H9 (cell line): Measurements from ENCODE around the gene ADCY1. TPM values are rescaled to one million over a fixed set of nuclear protein-coding genes. Genes with fewer than 3 reads are reported as not detected.

ENCODE experiments used
- DNase-seq: peaks from one replicate; pipeline ENCODE4 v3.0.0-alpha.2; 2017
- H2AFZ ChIP-seq: one replicate; pipeline ENCODE4 v1.6.1; 2013; ENCODE audit warnings: mild to moderate bottlenecking, low read length, control low read depth, moderate library complexity
- H2AK5ac ChIP-seq: 2 replicates; pipeline ENCODE4 v1.6.1; 2013; ENCODE audit warnings: low read length, control low read depth, mixed read lengths; ENCODE audit not compliant: insufficient read length
- H2BK120ac ChIP-seq: one replicate; pipeline ENCODE4 v1.6.1; 2013; ENCODE audit warnings: low read depth, mild to moderate bottlenecking, low read length, control low read depth, inconsistent platforms; ENCODE audit not compliant: poor library complexity, severe bottlenecking
- H2BK12ac ChIP-seq: 2 replicates; pipeline ENCODE4 v1.6.1; 2013; ENCODE audit warnings: low read length, control low read depth, mixed read lengths, low read depth; ENCODE audit not compliant: insufficient read length
- H2BK15ac ChIP-seq: 2 replicates; pipeline ENCODE4 v1.6.1; 2013; ENCODE audit warnings: low read depth, low read length, control low read depth
- H2BK20ac ChIP-seq: one replicate; pipeline ENCODE4 v1.6.1; 2013; ENCODE audit warnings: low read depth, mild to moderate bottlenecking, low read length, control low read depth, inconsistent platforms; ENCODE audit not compliant: poor library complexity, severe bottlenecking
- H2BK5ac ChIP-seq: 2 replicates; pipeline ENCODE4 v1.6.1; 2013; ENCODE audit warnings: low read length, control low read depth, mixed read lengths; ENCODE audit not compliant: insufficient read length
- H3K14ac ChIP-seq: 2 replicates; pipeline ENCODE4 v1.6.1; 2013; ENCODE audit warnings: low read length, control low read depth; ENCODE audit not compliant: insufficient read depth
- H3K18ac ChIP-seq: 2 replicates; pipeline ENCODE4 v1.6.1; 2013; ENCODE audit warnings: low read depth, mild to moderate bottlenecking, mixed read lengths, low read length, control low read depth; ENCODE audit not compliant: insufficient read length
- H3K23ac ChIP-seq: 2 replicates; pipeline ENCODE4 v1.6.1; 2013; ENCODE audit warnings: low read length, control low read depth, mixed read lengths, low read depth; ENCODE audit not compliant: insufficient read length
- H3K23me2 ChIP-seq: 2 replicates; pipeline ENCODE4 v1.6.1; 2013; ENCODE audit warnings: low read depth, mild to moderate bottlenecking, mixed read lengths, low read length, control low read depth; ENCODE audit not compliant: insufficient read length, poor library complexity, severe bottlenecking
- H3K27ac ChIP-seq: 2 replicates; pipeline ENCODE4 v1.5.1; 2013; ENCODE audit warnings: low read length, control low read depth, mixed read lengths, low read depth; ENCODE audit not compliant: insufficient read length
- H3K27me3 ChIP-seq: 2 replicates; pipeline ENCODE4 v1.6.1; 2013; ENCODE audit warnings: low read length, control low read depth, inconsistent platforms; ENCODE audit not compliant: insufficient read depth
- H3K4ac ChIP-seq: 2 replicates; pipeline ENCODE4 v1.6.1; 2013; ENCODE audit warnings: low read depth, mild to moderate bottlenecking, control low read depth, inconsistent platforms, low read length, moderate library complexity
- H3K4me1 ChIP-seq: 2 replicates; pipeline ENCODE4 v1.6.1; 2013; ENCODE audit warnings: low read length, control low read depth, inconsistent platforms; ENCODE audit not compliant: insufficient read depth
- H3K4me2 ChIP-seq: 2 replicates; pipeline ENCODE4 v1.6.1; 2013; ENCODE audit warnings: low read length, control low read depth, mixed read lengths; ENCODE audit not compliant: insufficient read length, insufficient read depth
- H3K56ac ChIP-seq: 2 replicates; pipeline ENCODE4 v1.6.1; 2013; ENCODE audit warnings: low read depth, mild to moderate bottlenecking, mixed read lengths, low read length, control low read depth; ENCODE audit not compliant: insufficient read length
- H3K79me1 ChIP-seq: 2 replicates; pipeline ENCODE4 v1.6.1; 2013; ENCODE audit warnings: low read depth, mild to moderate bottlenecking, moderate library complexity, low read length, control low read depth, inconsistent platforms; ENCODE audit not compliant: insufficient read depth, poor library complexity, severe bottlenecking
- H3K79me2 ChIP-seq: 2 replicates; pipeline ENCODE4 v1.6.1; 2013; ENCODE audit warnings: low read length, control low read depth, inconsistent platforms; ENCODE audit not compliant: insufficient read depth
- H3K9ac ChIP-seq: 2 replicates; pipeline ENCODE4 v1.6.1; 2013; ENCODE audit warnings: low read length, control low read depth, mixed read lengths; ENCODE audit not compliant: insufficient read length; ENCODE audit errors: extremely low read depth
- H3K9me3 ChIP-seq: one replicate; pipeline ENCODE4 v1.6.1; 2013; ENCODE audit warnings: low read depth, low read length, inconsistent platforms; ENCODE audit not compliant: control insufficient read depth
- H3T11ph ChIP-seq: one replicate; pipeline ENCODE4 v1.6.1; 2013; ENCODE audit warnings: mild to moderate bottlenecking, low read length, control low read depth, inconsistent platforms
- H4K20me1 ChIP-seq: one replicate; pipeline ENCODE4 v1.6.1; 2013; ENCODE audit not compliant: control insufficient read depth, insufficient read length, insufficient read depth
- H4K5ac ChIP-seq: 2 replicates; pipeline ENCODE4 v1.6.1; 2013; ENCODE audit warnings: low read depth, mild to moderate bottlenecking, mixed read lengths, low read length, control low read depth; ENCODE audit not compliant: insufficient read length
- H4K8ac ChIP-seq: replicated peaks from 2 replicates; pipeline ENCODE4 v1.6.1; 2013; ENCODE audit warnings: low read length, control low read depth, mixed read lengths, low read depth; ENCODE audit not compliant: insufficient read length
- H4K91ac ChIP-seq: 2 replicates; pipeline ENCODE4 v1.6.1; 2013; ENCODE audit warnings: low read depth, mild to moderate bottlenecking, moderate library complexity, mixed read lengths, low read length, control low read depth; ENCODE audit not compliant: insufficient read length
- H3K27ac Mint-ChIP-seq, 3 experiments: 2 replicates in 2 of 3; 3 replicates in 1 of 3; pipeline ENCODE4 v1.8.0; 2020 to 2021; ENCODE audit warnings: mixed read lengths in 3 of 3, mild to moderate bottlenecking in 1 of 3, moderate library complexity in 1 of 3
- H3K27me3 Mint-ChIP-seq: 2 replicates; pipeline ENCODE4 v1.8.0; 2021; ENCODE audit warnings: low read depth, mild to moderate bottlenecking, moderate library complexity, mixed read lengths
- H3K36me3 Mint-ChIP-seq, 3 experiments: 2 replicates in 2 of 3; 3 replicates in 1 of 3; pipeline ENCODE4 v1.8.0; 2020 to 2021; ENCODE audit warnings: low read depth in 3 of 3, mixed read lengths in 3 of 3; ENCODE audit not compliant: insufficient read depth in 1 of 3
- H3K4me1 Mint-ChIP-seq, 2 experiments: 2 replicates each; pipeline ENCODE4 v1.8.0; 2020; ENCODE audit warnings: mixed read lengths in 2 of 2
- H3K4me3 Mint-ChIP-seq, 2 experiments: 2 replicates in 1 of 2; 3 replicates in 1 of 2; pipeline ENCODE4 v1.8.0; 2020 to 2021; ENCODE audit warnings: mild to moderate bottlenecking in 2 of 2, mixed read lengths in 2 of 2, moderate library complexity in 1 of 2
- H3K9me3 Mint-ChIP-seq, 2 experiments: 2 replicates in 1 of 2; 3 replicates in 1 of 2; pipeline ENCODE4 v1.8.0; 2020; ENCODE audit warnings: mild to moderate bottlenecking in 2 of 2, mixed read lengths in 2 of 2, moderate library complexity in 1 of 2
- CTCF ChIP-seq: fragments of 200-600 bp; sonication (generic); conservative IDR thresholded peaks from 3 replicates; pipeline ENCODE4 v1.8.0; 2021; ENCODE audit warnings: antibody characterized with exemption, mild to moderate bottlenecking
- WGBS: extraction: QIAGEN DNeasy Blood & Tissue Kit; methylation state at CpG from one replicate; pipeline ENCODE4 v1.1.7; 2013; ENCODE audit warnings: missing lambda C conversion rate, low lambda C conversion rate, mixed read lengths; ENCODE audit not compliant: insufficient read length; ENCODE audit errors: extremely low coverage; 5-methylcytosine and 5-hydroxymethylcytosine counted together
- total RNA-seq: library from RNA; stranded (reverse); gene quantifications from 2 replicates; pipeline ENCODE4 v1.2.1, GENCODE V29; 2021

Gene ADCY1
- total RNA-seq, 1 experiment from 2014 or later, result 21.6 TPM

GRCh38 chr7:45580053-45580872, 6.1 kb downstream of the ADCY1 start:
- H2AFZ ChIP-seq, result no peak overlapping the region
- no peaks in the 10 kb centered on the region for H4K20me1 ChIP-seq
- no peak overlapping the region for H4K8ac ChIP-seq
- no peak overlapping the region for H3K23ac ChIP-seq
- H2BK15ac ChIP-seq, result no peak overlapping the region
- Mint-ChIP-seq H3K27me3 (peaks cover 15% of the 10 kb centered on the region), H3K27ac (no peak overlapping the region), H3K4me1 (peaks cover 55 to 65% of the 10 kb centered on the region in 2 experiments), H3K36me3 (no peaks in the 10 kb centered on the region), H3K4me3 (no peak overlapping the region), H3K9me3 (no peaks in the 10 kb centered on the region)
- H2BK5ac ChIP-seq, result no peak overlapping the region
- H2AK5ac ChIP-seq, result no peak overlapping the region
- no peak overlapping the region for H2BK12ac ChIP-seq
- H3K9ac ChIP-seq, result no peak overlapping the region
- H3K4me1 ChIP-seq, result peaks cover 15% of the 10 kb centered on the region; the same call in 1 of the 2 replicates
- no peak overlapping the region for H3K4me2 ChIP-seq
- TF ChIP-seq CTCF, result peak; percentile 66
- H2BK120ac ChIP-seq, result no peak overlapping the region
- WGBS, result no CpG with 5 or more reads among the region's 16 CpGs
- no peak overlapping the region for H3K56ac ChIP-seq
- no peak overlapping the region for H3T11ph ChIP-seq
- H4K5ac ChIP-seq, result no peak overlapping the region
- H3K27me3 ChIP-seq, result peaks cover 12% of the 10 kb centered on the region; the same call in 1 of the 2 replicates
- no peak overlapping the region for H3K4ac ChIP-seq
- peak; percentile 64 for DNase-seq
- peaks cover 6% of the 10 kb centered on the region for H3K23me2 ChIP-seq
- no peak overlapping the region for H2BK20ac ChIP-seq
- no peaks in the 10 kb centered on the region for H3K79me2 ChIP-seq
- H3K27ac ChIP-seq, result no peak overlapping the region
- H3K79me1 ChIP-seq, result no peaks in the 10 kb centered on the region
- no peak overlapping the region for H3K18ac ChIP-seq
- H3K14ac ChIP-seq, result no peak overlapping the region
- no peaks in the 10 kb centered on the region for H3K9me3 ChIP-seq
- H4K91ac ChIP-seq, result no peak overlapping the region
